ENCODE results near the gene ERH. TPM values are rescaled to one million over a fixed set of nuclear protein-coding genes. Genes with fewer than 3 reads are reported as not detected.

Gene ERH
- total RNA-seq, 3 donors from 2014 or later: 69.0 to 98.0 (median 77.6) TPM

- intact Hi-C loops (cut with DNase I; ENCODE audit: low total_unique reads): no loop called here
- no peaks in the 10 kb centered on the region for H3K4me1 ChIP-seq
- no peak for TF ChIP-seq POLR2AphosphoS5 (IDR thresholded peaks at IDR 0.05)
- TF ChIP-seq POLR2A (IDR thresholded peaks at IDR 0.05): no peak
Measured at GRCh38 chr14:69378274-69378673, 19.8 kb downstream of the ERH start.

GRCh38 chr14:69376439-69376838, 21.7 kb downstream of the ERH start:
- TF ChIP-seq POLR2A (IDR thresholded peaks at IDR 0.05): no peak
- no peak for DNase-seq (ENCODE audit: low spot score in 2 of 2)
- Histone ChIP-seq H3K36me3 (no peaks in the 10 kb centered on the region), H3K27me3 (no peaks in the 10 kb centered on the region), H3K4me3 (no peak overlapping the region), H3K4me1 (no peaks in the 10 kb centered on the region), H3K27ac (no peak overlapping the region), H3K9me3 (no peaks in the 10 kb centered on the region)
- intact Hi-C loops (cut with DNase I; ENCODE audit: low total_unique reads): no loop called here

More at GRCh38 chr14:69378274-69378673, 19.8 kb downstream of the ERH start:
- Histone ChIP-seq H3K9me3 (no peaks in the 10 kb centered on the region), H3K27ac (no peak overlapping the region), H3K27me3 (no peaks in the 10 kb centered on the region), H3K4me3 (no peak overlapping the region), H3K36me3 (no peaks in the 10 kb centered on the region)
- no peak for DNase-seq (ENCODE audit: low spot score in 2 of 2)

DNA sequence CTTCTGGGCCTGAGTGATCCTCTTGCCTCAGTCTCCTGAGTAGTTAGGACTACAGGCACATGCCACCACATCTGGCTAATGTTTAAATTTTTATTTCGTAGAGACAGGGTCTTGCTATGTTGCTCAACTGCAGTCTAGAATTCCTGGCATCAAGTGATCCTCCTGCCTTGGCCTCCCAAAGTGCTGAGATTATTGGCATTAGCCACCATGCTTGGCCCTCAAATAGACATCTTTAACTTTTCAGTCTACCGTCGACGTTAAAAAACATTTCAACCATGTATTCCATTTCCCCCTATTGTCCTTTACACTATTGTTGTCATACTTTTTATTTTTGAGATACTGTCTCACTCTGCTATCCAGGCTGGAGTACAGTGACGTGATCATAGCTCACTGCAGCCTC, 22.4 kb downstream of the ERH start:
- H3K4me1 ChIP-seq: no peaks in the 10 kb centered on the region
- no peak for DNase-seq (ENCODE audit: low spot score in 2 of 2)
- no peak for TF ChIP-seq POLR2AphosphoS5 (IDR thresholded peaks at IDR 0.05)
- TF ChIP-seq, protein P1, sequence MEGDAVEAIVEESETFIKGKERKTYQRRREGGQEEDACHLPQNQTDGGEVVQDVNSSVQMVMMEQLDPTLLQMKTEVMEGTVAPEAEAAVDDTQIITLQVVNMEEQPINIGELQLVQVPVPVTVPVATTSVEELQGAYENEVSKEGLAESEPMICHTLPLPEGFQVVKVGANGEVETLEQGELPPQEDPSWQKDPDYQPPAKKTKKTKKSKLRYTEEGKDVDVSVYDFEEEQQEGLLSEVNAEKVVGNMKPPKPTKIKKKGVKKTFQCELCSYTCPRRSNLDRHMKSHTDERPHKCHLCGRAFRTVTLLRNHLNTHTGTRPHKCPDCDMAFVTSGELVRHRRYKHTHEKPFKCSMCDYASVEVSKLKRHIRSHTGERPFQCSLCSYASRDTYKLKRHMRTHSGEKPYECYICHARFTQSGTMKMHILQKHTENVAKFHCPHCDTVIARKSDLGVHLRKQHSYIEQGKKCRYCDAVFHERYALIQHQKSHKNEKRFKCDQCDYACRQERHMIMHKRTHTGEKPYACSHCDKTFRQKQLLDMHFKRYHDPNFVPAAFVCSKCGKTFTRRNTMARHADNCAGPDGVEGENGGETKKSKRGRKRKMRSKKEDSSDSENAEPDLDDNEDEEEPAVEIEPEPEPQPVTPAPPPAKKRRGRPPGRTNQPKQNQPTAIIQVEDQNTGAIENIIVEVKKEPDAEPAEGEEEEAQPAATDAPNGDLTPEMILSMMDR (IDR thresholded peaks at IDR 0.05): no peak
- TF ChIP-seq POLR2A (IDR thresholded peaks at IDR 0.05): no peak
- H3K27ac ChIP-seq: no peak overlapping the region
- no peak overlapping the region for H3K4me3 ChIP-seq
- H3K9me3 ChIP-seq: no peaks in the 10 kb centered on the region
- no peaks in the 10 kb centered on the region for H3K36me3 ChIP-seq
- intact Hi-C loops (cut with DNase I; ENCODE audit: low total_unique reads): loop anchor here (2.0 kb wide), 1 partner anchor 31 kb away; no protein-coding TSS in a partner anchor
- H3K27me3 ChIP-seq: no peaks in the 10 kb centered on the region

GRCh38 chr14:69375182-69375581, 22.9 kb downstream of the ERH start:
- H3K4me1 ChIP-seq: no peaks in the 10 kb centered on the region
- intact Hi-C loops (cut with DNase I; ENCODE audit: low total_unique reads): loop anchor here (2.0 kb wide), 1 partner anchor 32 kb away; no protein-coding TSS in a partner anchor
- no peaks in the 10 kb centered on the region for H3K27me3 ChIP-seq
- no peak overlapping the region for H3K27ac ChIP-seq
- TF ChIP-seq, protein P1 (IDR thresholded peaks at IDR 0.05): no peak
- TF ChIP-seq POLR2A (IDR thresholded peaks at IDR 0.05) (no peak), POLR2AphosphoS5 (IDR thresholded peaks at IDR 0.05) (no peak)
- H3K4me3 ChIP-seq: no peak overlapping the region
- H3K9me3 ChIP-seq: no peaks in the 10 kb centered on the region
- no peaks in the 10 kb centered on the region for H3K36me3 ChIP-seq
- no peak for DNase-seq (ENCODE audit: low spot score in 2 of 2)

GRCh38 chr14:69374235-69374634, 23.9 kb downstream of the ERH start:
- Histone ChIP-seq H3K27ac (no peak overlapping the region), H3K36me3 (no peaks in the 10 kb centered on the region), H3K4me1 (no peaks in the 10 kb centered on the region), H3K27me3 (no peaks in the 10 kb centered on the region), H3K9me3 (no peaks in the 10 kb centered on the region), H3K4me3 (no peak overlapping the region)
- intact Hi-C loops (cut with DNase I; ENCODE audit: low total_unique reads): loop anchor here (2.0 kb wide), 1 partner anchor 33 kb away; no protein-coding TSS in a partner anchor
- no peak for TF ChIP-seq POLR2AphosphoS5 (IDR thresholded peaks at IDR 0.05)
- TF ChIP-seq, protein P1 (IDR thresholded peaks at IDR 0.05): no peak
- no peak for TF ChIP-seq POLR2A (IDR thresholded peaks at IDR 0.05)
- DNase-seq (ENCODE audit: low spot score in 2 of 2): no peak

- intact Hi-C loops (cut with DNase I; ENCODE audit: low total_unique reads): no loop called here
- Histone ChIP-seq H3K36me3 (no peaks in the 10 kb centered on the region), H3K27ac (no peak overlapping the region), H3K27me3 (no peaks in the 10 kb centered on the region), H3K9me3 (no peaks in the 10 kb centered on the region), H3K4me3 (no peak overlapping the region), H3K4me1 (no peaks in the 10 kb centered on the region)
- TF ChIP-seq POLR2AphosphoS5 (IDR thresholded peaks at IDR 0.05) (no peak), POLR2A (IDR thresholded peaks at IDR 0.05) (no peak)
- TF ChIP-seq, protein P1 (IDR thresholded peaks at IDR 0.05): no peak
- DNase-seq (ENCODE audit: low spot score in 2 of 2): no peak
Measured at GRCh38 chr14:69373104-69373503, 25.0 kb downstream of the ERH start.

Measured in breast epithelium (tissue), 4 donors.